Endothelial cell (in vitro differentiated cells): ENCODE data around the gene NXT1. TPM values are rescaled to one million over a fixed set of nuclear protein-coding genes. Genes with fewer than 3 reads are reported as not detected.

Source experiments
- DNase-seq: peaks from one replicate; pipeline ENCODE4 v3.0.0; 2021; ENCODE audit warnings: low spot score
- H3K27ac Mint-ChIP-seq: one replicate; pipeline ENCODE4 v1.8.0; 2021; ENCODE audit warnings: mixed read lengths, inconsistent platforms; ENCODE audit not compliant: unreplicated experiment
- H3K27me3 Mint-ChIP-seq: one replicate; pipeline ENCODE4 v1.8.0; 2021; ENCODE audit warnings: mild to moderate bottlenecking, moderate library complexity, mixed read lengths, inconsistent platforms; ENCODE audit not compliant: unreplicated experiment
- H3K36me3 Mint-ChIP-seq: one replicate; pipeline ENCODE4 v1.8.0; 2021; ENCODE audit warnings: mild to moderate bottlenecking, low read depth, mixed read lengths, inconsistent platforms; ENCODE audit not compliant: unreplicated experiment
- H3K4me1 Mint-ChIP-seq: one replicate; pipeline ENCODE4 v1.8.0; 2021; ENCODE audit warnings: mild to moderate bottlenecking, mixed read lengths, inconsistent platforms; ENCODE audit not compliant: unreplicated experiment
- H3K4me3 Mint-ChIP-seq: one replicate; pipeline ENCODE4 v1.8.0; 2021; ENCODE audit warnings: mild to moderate bottlenecking, mixed read lengths, inconsistent platforms; ENCODE audit not compliant: unreplicated experiment
- H3K9me3 Mint-ChIP-seq: one replicate; pipeline ENCODE4 v1.8.0; 2021; ENCODE audit warnings: mixed read lengths, inconsistent platforms; ENCODE audit not compliant: unreplicated experiment
- total RNA-seq: library from RNA; stranded (reverse); fragmentation: NEBNext Ultra II Directional; extraction: Animal tissue kit (Norgen Biotek cat#: 25700); gene quantifications from one replicate; pipeline ENCODE4 v1.2.1, GENCODE V29; 2021; ENCODE audit not compliant: unreplicated experiment
- TF ChIP-seq, protein P1 (sequence below): fragments of 200-600 bp; sonication (generic); IDR thresholded peaks from one replicate; pipeline ENCODE4 v1.5.0; 2021; ENCODE audit warnings: antibody characterized with exemption; ENCODE audit not compliant: unreplicated experiment

NXT1 gene
- total RNA-seq, 1 donor from 2014 or later: 24.5 TPM

DNA sequence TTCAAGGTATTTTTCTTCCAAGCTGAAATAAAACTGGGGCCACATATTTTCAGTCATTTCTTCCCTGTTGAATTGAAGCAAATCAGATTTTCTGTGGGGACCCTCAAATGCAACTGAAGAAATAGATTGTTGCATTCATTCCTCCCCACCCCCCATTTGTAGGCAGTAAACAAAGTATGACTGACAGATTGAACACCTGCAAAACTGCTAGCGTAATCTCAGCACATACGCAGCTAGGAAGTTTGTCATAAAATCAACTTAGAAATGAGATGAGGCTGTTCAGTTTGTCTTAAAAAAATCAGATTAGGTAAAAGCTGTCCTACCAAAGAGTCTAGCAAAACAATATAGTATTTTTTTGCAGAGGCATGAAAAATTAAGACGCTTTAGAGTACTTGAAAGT, 20.3 kb downstream of the NXT1 start:
- H3K4me1 Mint-ChIP-seq: no peaks in the 10 kb centered on the region
- peak overlapping the region; percentile 1 for H3K4me3 Mint-ChIP-seq
- DNase-seq: no peak
- H3K9me3 Mint-ChIP-seq: no peaks in the 10 kb centered on the region
- H3K36me3 Mint-ChIP-seq: peaks cover 23% of the 10 kb centered on the region
- no peak overlapping the region for H3K27ac Mint-ChIP-seq
- TF ChIP-seq, protein P1, sequence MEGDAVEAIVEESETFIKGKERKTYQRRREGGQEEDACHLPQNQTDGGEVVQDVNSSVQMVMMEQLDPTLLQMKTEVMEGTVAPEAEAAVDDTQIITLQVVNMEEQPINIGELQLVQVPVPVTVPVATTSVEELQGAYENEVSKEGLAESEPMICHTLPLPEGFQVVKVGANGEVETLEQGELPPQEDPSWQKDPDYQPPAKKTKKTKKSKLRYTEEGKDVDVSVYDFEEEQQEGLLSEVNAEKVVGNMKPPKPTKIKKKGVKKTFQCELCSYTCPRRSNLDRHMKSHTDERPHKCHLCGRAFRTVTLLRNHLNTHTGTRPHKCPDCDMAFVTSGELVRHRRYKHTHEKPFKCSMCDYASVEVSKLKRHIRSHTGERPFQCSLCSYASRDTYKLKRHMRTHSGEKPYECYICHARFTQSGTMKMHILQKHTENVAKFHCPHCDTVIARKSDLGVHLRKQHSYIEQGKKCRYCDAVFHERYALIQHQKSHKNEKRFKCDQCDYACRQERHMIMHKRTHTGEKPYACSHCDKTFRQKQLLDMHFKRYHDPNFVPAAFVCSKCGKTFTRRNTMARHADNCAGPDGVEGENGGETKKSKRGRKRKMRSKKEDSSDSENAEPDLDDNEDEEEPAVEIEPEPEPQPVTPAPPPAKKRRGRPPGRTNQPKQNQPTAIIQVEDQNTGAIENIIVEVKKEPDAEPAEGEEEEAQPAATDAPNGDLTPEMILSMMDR: no peak
- H3K27me3 Mint-ChIP-seq: peaks cover 2% of the 10 kb centered on the region

DNA sequence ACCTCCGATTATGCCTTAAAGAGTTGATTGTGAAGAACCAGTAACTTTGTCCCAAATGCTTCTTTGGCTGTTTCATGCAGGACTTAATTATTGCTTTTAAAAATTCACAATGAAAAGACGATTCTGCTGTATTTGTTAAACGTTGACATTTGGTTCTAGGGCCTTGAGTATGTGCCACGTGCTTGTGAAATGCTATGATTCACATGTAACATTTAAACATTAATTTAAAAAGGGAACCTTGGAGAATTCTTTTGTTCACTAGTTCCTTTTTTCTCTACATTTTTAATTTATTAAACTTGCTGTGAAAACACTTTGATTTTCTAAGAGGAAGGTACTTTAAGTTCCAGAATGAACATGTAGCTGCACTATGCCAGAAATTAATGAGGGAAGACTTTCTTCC, 20.9 kb downstream of the NXT1 start:
- no peak for DNase-seq
- Mint-ChIP-seq H3K27ac (no peak overlapping the region), H3K9me3 (no peaks in the 10 kb centered on the region), H3K36me3 (peaks cover 22% of the 10 kb centered on the region), H3K4me3 (no peak overlapping the region), H3K27me3 (no peaks in the 10 kb centered on the region), H3K4me1 (no peaks in the 10 kb centered on the region)
- TF ChIP-seq, protein P1: no peak

DNA sequence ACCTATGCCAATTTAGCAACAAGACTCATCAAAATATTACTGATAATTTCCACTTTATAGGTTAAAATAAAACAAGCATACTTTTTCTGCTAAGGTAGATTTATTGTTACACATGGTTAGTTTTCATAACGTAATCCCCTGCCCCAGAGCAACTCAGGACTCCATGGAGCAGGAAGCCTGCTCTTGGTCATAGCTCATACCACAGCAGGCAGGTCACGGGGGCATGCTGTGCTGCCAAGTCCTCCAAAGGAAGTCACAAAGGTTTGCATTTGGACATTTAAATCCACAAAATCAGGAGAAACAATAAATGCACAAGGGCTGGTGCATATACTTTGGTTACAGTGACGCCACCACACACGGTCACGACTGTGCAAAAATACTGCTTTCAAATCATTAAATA, 23.9 kb downstream of the NXT1 start:
- Mint-ChIP-seq H3K36me3 (peaks cover 33% of the 10 kb centered on the region), H3K27me3 (no peaks in the 10 kb centered on the region), H3K4me3 (no peak overlapping the region), H3K27ac (no peak overlapping the region), H3K4me1 (no peaks in the 10 kb centered on the region), H3K9me3 (no peaks in the 10 kb centered on the region)
- DNase-seq: no peak
- TF ChIP-seq, protein P1: no peak

DNA sequence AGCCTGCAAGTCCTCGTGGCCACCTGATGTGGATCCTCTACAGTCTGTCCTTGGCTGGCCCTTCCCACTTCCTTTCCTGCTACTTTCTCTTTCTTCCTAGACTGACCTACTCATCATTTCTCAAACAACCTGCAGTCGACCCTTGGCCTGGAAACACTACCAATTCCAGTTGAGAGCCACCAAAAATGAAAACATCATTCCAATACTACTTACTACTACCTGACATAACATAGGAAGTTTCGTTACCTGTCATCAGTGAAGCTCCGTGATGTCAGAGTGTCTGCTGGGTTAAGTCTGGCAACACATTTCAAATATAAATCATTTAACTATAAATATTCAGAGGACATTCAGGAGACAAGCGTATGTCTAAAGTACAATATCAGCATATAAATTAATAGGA, 25.2 kb downstream of the NXT1 start:
- Mint-ChIP-seq H3K27me3 (no peaks in the 10 kb centered on the region), H3K36me3 (peaks cover 22% of the 10 kb centered on the region), H3K27ac (no peak overlapping the region), H3K4me1 (no peaks in the 10 kb centered on the region), H3K4me3 (no peak overlapping the region), H3K9me3 (no peaks in the 10 kb centered on the region)
- TF ChIP-seq, protein P1: no peak
- DNase-seq: no peak

DNA sequence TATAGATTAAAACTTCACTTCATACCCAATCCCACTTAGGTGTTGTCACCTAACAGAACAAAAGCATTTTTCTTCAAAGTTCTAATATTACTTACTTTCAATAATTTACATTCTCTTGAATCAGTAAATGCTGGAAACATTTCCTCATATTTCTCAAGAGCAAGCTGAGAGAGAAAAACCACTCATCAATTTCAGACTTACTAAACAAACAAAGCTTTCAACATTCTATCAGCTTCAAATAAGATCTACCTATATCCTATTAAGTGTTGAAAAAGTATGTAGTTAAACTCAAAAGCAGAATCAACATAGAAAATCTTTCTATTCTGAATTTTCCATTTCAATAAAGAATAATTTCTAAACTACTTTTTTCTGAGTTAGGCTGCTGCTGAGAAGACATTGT, 29.2 kb downstream of the NXT1 start:
- TF ChIP-seq, protein P1: no peak
- Mint-ChIP-seq H3K27ac (no peak overlapping the region), H3K27me3 (no peaks in the 10 kb centered on the region), H3K36me3 (peaks cover 31% of the 10 kb centered on the region), H3K9me3 (no peaks in the 10 kb centered on the region), H3K4me1 (peaks cover 13% of the 10 kb centered on the region), H3K4me3 (no peak overlapping the region)
- DNase-seq: no peak
